ENCODE results near the gene TMA7.

- no peak for TF ChIP-seq EZH2 (optimal IDR thresholded peaks at IDR 0.05; ENCODE audit: low read depth, low read length)
- TF ChIP-seq CTCF (IDR thresholded peaks at IDR 0.05; ENCODE audit: low read length) = no peak
Observed at GRCh38 chr3:48493203-48493501, 53.1 kb downstream of the TMA7 start.
